Keratinocyte (primary cell): ENCODE measurements around the gene BAG3. TPM values are rescaled to one million over a fixed set of nuclear protein-coding genes. Genes with fewer than 3 reads are reported as not detected.

ENCODE experiments used
- DNase-seq: peaks from one replicate; pipeline ENCODE4 v3.0.0-alpha.2; 2011; ENCODE audit warnings: low read depth, missing footprints, low spot score
- FAIRE-seq: peaks from 2 replicates; lab custom pipeline; 2011; peaks lifted over from hg19 to GRCh38; lab: Jason Lieb, UNC
- H2AFZ ChIP-seq: 2 replicates; pipeline ENCODE4 v1.6.0; 2012; ENCODE audit warnings: low read length, control low read depth, inconsistent platforms; ENCODE audit not compliant: control insufficient read depth
- H3K27ac ChIP-seq: 2 replicates; pipeline ENCODE4 v1.5.1; 2011; ENCODE audit warnings: low read length; ENCODE audit not compliant: control insufficient read depth, insufficient read depth
- H3K27me3 ChIP-seq: 3 replicates; pipeline ENCODE4 v1.6.0; 2011; ENCODE audit warnings: low read length; ENCODE audit not compliant: control insufficient read depth, insufficient read depth; ENCODE audit errors: extremely low read depth
- H3K36me3 ChIP-seq, 2 experiments: 2 replicates in 1 of 2; 3 replicates in 1 of 2; pipeline ENCODE4 v1.5.1; 2011; ENCODE audit warnings: low read length in 2 of 2, mild to moderate bottlenecking in 1 of 2; ENCODE audit not compliant: control insufficient read depth in 2 of 2, insufficient read depth in 2 of 2; ENCODE audit errors: extremely low read depth in 1 of 2
- H3K4me1 ChIP-seq: 3 replicates; pipeline ENCODE4 v1.5.1; 2011; ENCODE audit warnings: low read length; ENCODE audit not compliant: control insufficient read depth, insufficient read depth; ENCODE audit errors: extremely low read depth
- H3K4me2 ChIP-seq: 3 replicates; pipeline ENCODE4 v1.6.0; 2011; ENCODE audit warnings: low read depth, low read length; ENCODE audit not compliant: control insufficient read depth, insufficient read depth; ENCODE audit errors: extremely low read depth
- H3K4me3 ChIP-seq, 3 experiments: fragments of 200-600 bp in 1 of 3; sonication (generic) in 1 of 3; 2 replicates in 2 of 3; 3 replicates in 1 of 3; pipeline ENCODE4 v1.5.1; 2011 to 2016; ENCODE audit warnings: low read length in 3 of 3, mild to moderate bottlenecking in 3 of 3, control low read depth in 2 of 3, inconsistent platforms in 1 of 3, low read depth in 1 of 3, mixed read lengths in 1 of 3, mixed run types in 1 of 3, moderate library complexity in 1 of 3; ENCODE audit not compliant: control insufficient read depth in 2 of 3, insufficient read depth in 2 of 3; ENCODE audit errors: extremely low read depth in 1 of 3
- H3K79me2 ChIP-seq: 2 replicates; pipeline ENCODE4 v1.6.0; 2012; ENCODE audit warnings: low read length; ENCODE audit not compliant: control insufficient read depth, insufficient read depth
- H3K9ac ChIP-seq: 3 replicates; pipeline ENCODE4 v1.6.0; 2011; ENCODE audit warnings: low read length; ENCODE audit not compliant: control insufficient read depth, insufficient read depth; ENCODE audit errors: extremely low read depth
- H3K9me1 ChIP-seq: 3 replicates; pipeline ENCODE4 v1.6.0; 2011; ENCODE audit warnings: low read length; ENCODE audit not compliant: control insufficient read depth, insufficient read depth; ENCODE audit errors: extremely low read depth
- H3K9me3 ChIP-seq: 2 replicates; pipeline ENCODE4 v1.5.1; 2012; ENCODE audit warnings: low read depth, low read length; ENCODE audit not compliant: control insufficient read depth
- H4K20me1 ChIP-seq: 3 replicates; pipeline ENCODE4 v1.6.0; 2011; ENCODE audit warnings: low read length; ENCODE audit not compliant: control insufficient read depth, insufficient read depth; ENCODE audit errors: extremely low read depth
- CTCF ChIP-seq, 3 experiments: IDR thresholded peaks in 1 of 3; conservative IDR thresholded peaks in 1 of 3; optimal IDR thresholded peaks in 1 of 3; 2 replicates in 2 of 3; 3 replicates in 1 of 3; pipeline versions ENCODE3 to v1.5.1; 2011; ENCODE audit warnings: low read length in 3 of 3, mild to moderate bottlenecking in 3 of 3, moderate library complexity in 2 of 3, control low read depth in 1 of 3, inconsistent platforms in 1 of 3; ENCODE audit not compliant: insufficient read depth in 2 of 3; ENCODE audit errors: extremely low read depth in 1 of 3
- EZH2 ChIP-seq: IDR thresholded peaks from one replicate; pipeline ENCODE4 v1.6.1; 2012; ENCODE audit warnings: inconsistent platforms, mild to moderate bottlenecking, low read length, moderate library complexity
- dilution Hi-C: fragments of 300-500 bp; cut with MboI; formaldehyde crosslinking; loops from one replicate; pipeline ENCODE4 v1.7.0; 2020; ENCODE audit warnings: low sequenced_read_pairs; ENCODE audit not compliant: extremely low pct_ligation_motif_present
- polyA plus RNA-seq, 5 experiments: library from polyadenylated mRNA; depleted of rRNA in 3 of 5; stranded (reverse) in 3 of 5; stranded (forward) in 1 of 5; unstranded in 1 of 5; fragments of >200 nt; gene quantifications; 1 replicate in 1 of 5; 2 replicates in 3 of 5; 3 replicates in 1 of 5; pipeline versions ENCODE4 v1.2.1 to v1.2.3, GENCODE V29; 2011 to 2012; ENCODE audit warnings: missing spikeins in 2 of 5, low read depth in 1 of 5, low replicate concordance in 1 of 5

BAG3 gene
- polyA plus RNA-seq, 1 donor (not counting 4 experiments of a cell fraction or from before 2014, with no cell fraction given) = 26.2 TPM

- dilution Hi-C loops = no loop called here
- H3K9ac ChIP-seq = no peak overlapping the region
- H3K4me3 ChIP-seq = no peak overlapping the region
- H3K79me2 ChIP-seq = peaks cover 93% of the 10 kb centered on the region
- no peaks in the 10 kb centered on the region for H3K9me3 ChIP-seq
- FAIRE-seq (no peak), DNase-seq (no peak)
- peaks cover 9% of the 10 kb centered on the region for H3K9me1 ChIP-seq
- H3K27me3 ChIP-seq = no peaks in the 10 kb centered on the region
- H4K20me1 ChIP-seq = peaks cover 19% of the 10 kb centered on the region
- TF ChIP-seq CTCF (optimal IDR thresholded peaks at IDR 0.05 in 1 of 3, IDR thresholded peaks at IDR 0.05 in 1 of 3, conservative IDR thresholded peaks at IDR 0.05 in 1 of 3; ENCODE audit: extremely low read depth in 1 of 3, insufficient read depth in 2 of 3, low read length in 3 of 3) (no peak), EZH2 (no peak)
- peaks cover 28 to 40% of the 10 kb centered on the region in 2 experiments for H3K36me3 ChIP-seq
- peak overlapping the region; percentile 40 for H3K4me2 ChIP-seq
- H3K4me1 ChIP-seq = peaks cover 71% of the 10 kb centered on the region
- no peak overlapping the region for H2AFZ ChIP-seq
- H3K27ac ChIP-seq = no peak overlapping the region
Measured at GRCh38 chr10:119663866-119664698, 12.9 kb downstream of the BAG3 start.

GRCh38 chr10:119665901-119666708 lies 14.9 kb downstream of the BAG3 start:
- peaks cover 83% of the 10 kb centered on the region for H3K79me2 ChIP-seq
- no peak overlapping the region for H3K4me3 ChIP-seq
- DNase-seq (no peak), FAIRE-seq (no peak)
- H3K36me3 ChIP-seq = peaks cover 29 to 43% of the 10 kb centered on the region in 2 experiments
- peak overlapping the region; percentile 3 for H3K27ac ChIP-seq
- no peak overlapping the region for H2AFZ ChIP-seq
- H4K20me1 ChIP-seq = peaks cover 19% of the 10 kb centered on the region
- dilution Hi-C loops = no loop called here
- H3K9me1 ChIP-seq = peaks cover 5% of the 10 kb centered on the region
- H3K9ac ChIP-seq = no peak overlapping the region
- H3K4me1 ChIP-seq = peaks cover 77% of the 10 kb centered on the region
- no peak for TF ChIP-seq CTCF (optimal IDR thresholded peaks at IDR 0.05 in 1 of 3, IDR thresholded peaks at IDR 0.05 in 1 of 3, conservative IDR thresholded peaks at IDR 0.05 in 1 of 3; ENCODE audit: extremely low read depth in 1 of 3, insufficient read depth in 2 of 3, low read length in 3 of 3)
- no peak for TF ChIP-seq EZH2
- no peak overlapping the region for H3K4me2 ChIP-seq
- H3K9me3 ChIP-seq = no peaks in the 10 kb centered on the region
- no peaks in the 10 kb centered on the region for H3K27me3 ChIP-seq
